OCI-LY7 (cell line): Measurements from ENCODE around the gene VSNL1.

ENCODE experiments used
- CTCF ChIP-seq: fragments of 200-600 bp; sonication (generic); conservative IDR thresholded peaks from 2 replicates; pipeline ENCODE4 v1.5.1; 2014; ENCODE audit warnings: mild to moderate bottlenecking, antibody characterized with exemption, low read length, moderate library complexity, mixed read lengths
- EZH2phosphoT487 ChIP-seq: fragments of 200-600 bp; sonication (generic); IDR thresholded peaks from 2 replicates; pipeline ENCODE4 v1.6.1; 2018; ENCODE audit warnings: low read depth, borderline replicate concordance, mild to moderate bottlenecking, mixed run types, antibody characterized with exemption, low read length, moderate library complexity, mixed read lengths

DNA sequence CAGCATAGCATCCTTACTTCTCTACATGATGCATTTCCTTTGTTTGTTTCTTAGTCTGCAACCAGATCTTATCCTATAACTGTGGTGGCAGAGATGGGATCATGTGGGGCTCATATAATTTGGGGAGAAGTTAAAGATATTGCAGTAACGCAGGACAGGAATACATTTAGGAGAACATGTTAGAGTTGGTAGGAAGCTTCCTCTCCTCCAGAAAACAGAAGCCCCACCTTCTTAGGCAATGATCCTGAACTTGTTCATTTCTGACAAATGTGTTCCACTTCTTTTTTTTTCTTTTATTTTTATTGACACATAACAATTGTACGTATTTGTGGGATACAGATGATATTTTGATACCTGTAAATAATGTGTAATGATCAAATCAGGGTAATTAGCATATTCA is 99.9 kb downstream of the VSNL1 start:
- TF ChIP-seq CTCF (no peak), EZH2phosphoT487 (no peak)
